GM06990 (cell line): Measurements from ENCODE around the gene LIMS1.
"Not testable (repeated sequence)": the region's sequence is repeated elsewhere in the genome, so short reads cannot be mapped to it uniquely, and the experiment has no call there.

ENCODE experiments used
- DNase-seq: peaks from one replicate; pipeline ENCODE4 v3.0.0-alpha.2; 2011; ENCODE audit not compliant: insufficient read length; ENCODE audit errors: extremely low read depth
- H3K27me3 ChIP-seq: replicated peaks from 2 replicates; pipeline ENCODE4 v1.6.0; 2011; ENCODE audit warnings: low read length; ENCODE audit not compliant: control insufficient read depth, insufficient read depth
- H3K36me3 ChIP-seq: 2 replicates; pipeline ENCODE4 v1.5.1; 2011; ENCODE audit warnings: low read length; ENCODE audit not compliant: control insufficient read depth, insufficient read depth
- H3K4me3 ChIP-seq: replicated peaks from 2 replicates; pipeline ENCODE4 v1.5.1; 2011; ENCODE audit warnings: low read depth, mild to moderate bottlenecking, control low read depth, low read length
- CTCF ChIP-seq: IDR thresholded peaks from 2 replicates; pipeline ENCODE4 v1.5.1; 2011; ENCODE audit warnings: low read length, control low read depth, mild to moderate bottlenecking, inconsistent platforms; ENCODE audit not compliant: insufficient read depth, poor library complexity, severe bottlenecking

Gene LIMS1

DNA sequence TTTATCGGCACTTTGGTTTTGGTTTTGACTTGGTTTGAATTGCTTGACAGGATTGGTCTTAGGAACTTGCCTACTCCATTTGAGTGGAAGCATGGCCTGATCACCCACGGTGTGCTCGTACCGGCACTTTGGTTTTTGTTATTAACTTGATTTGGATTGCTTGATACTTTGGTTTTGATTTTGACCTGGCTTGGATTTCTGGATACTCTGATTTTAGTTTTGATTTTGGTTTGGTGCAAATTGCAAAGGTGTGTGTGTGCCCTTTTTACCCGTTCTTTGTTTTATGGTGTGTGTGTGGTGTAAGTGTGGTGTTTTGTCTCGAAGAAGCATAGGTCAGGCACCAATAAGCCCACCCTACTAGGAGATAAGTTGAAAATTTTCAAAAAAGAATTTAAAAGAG, 9.6 kb upstream of the LIMS1 start:
- not testable (repeated sequence) for H3K4me3 ChIP-seq

DNA sequence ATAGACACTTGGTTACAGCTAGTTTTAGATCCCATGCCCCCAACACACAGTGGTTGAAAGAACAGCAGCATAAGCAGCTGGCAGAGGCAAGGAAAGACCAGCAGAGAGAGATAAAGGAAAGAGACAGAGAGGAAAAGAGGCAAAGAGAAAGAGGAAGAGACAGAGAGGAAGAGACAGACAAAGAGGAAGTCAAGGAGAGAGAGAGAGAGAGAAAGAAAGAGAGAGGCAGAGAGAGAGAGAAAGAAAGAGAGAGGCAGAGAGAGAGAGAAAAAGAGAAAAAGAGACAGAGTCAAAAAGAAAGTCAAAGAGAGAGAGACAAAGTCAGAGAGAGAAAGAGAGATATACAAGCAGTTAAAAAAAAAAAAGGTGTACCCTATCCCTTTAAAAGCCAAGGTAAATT, 9.0 kb upstream of the LIMS1 start:
- H3K36me3 ChIP-seq, H3K4me3 ChIP-seq, H3K27me3 ChIP-seq, DNase-seq: not testable (repeated sequence)

More for the DNA sequence above, 9.6 kb upstream of the LIMS1 start:
- not testable (repeated sequence) for H3K36me3 ChIP-seq, DNase-seq, H3K27me3 ChIP-seq

DNA sequence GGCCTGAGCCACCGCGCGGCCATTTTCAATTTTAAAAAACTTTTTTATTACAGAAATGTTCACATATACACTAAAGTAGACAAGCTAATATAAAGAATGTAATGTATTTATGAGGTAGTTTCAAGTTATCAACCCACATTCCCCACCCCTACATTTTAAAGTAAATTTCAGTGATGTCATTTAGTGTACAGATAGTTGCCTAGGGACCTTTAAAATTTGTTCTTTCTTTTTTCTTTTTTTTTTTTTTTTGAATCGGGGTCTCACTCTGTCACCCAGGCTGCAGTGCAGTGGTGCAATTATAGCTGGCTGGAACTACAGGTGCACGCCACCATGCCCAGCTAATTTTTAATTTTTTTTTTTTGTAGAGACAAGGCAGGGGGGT, 2.6 kb upstream of the LIMS1 start:
- TF ChIP-seq CTCF = no peak
- Histone ChIP-seq H3K36me3 (no peaks in the 10 kb centered on the region), H3K4me3 (no peak overlapping the region), H3K27me3 (no peaks in the 10 kb centered on the region)
- DNase-seq = no peak

GRCh38 chr2:108534584-108535356, 500 bp downstream of the LIMS1 start:
- TF ChIP-seq CTCF = no peak
- no peaks in the 10 kb centered on the region for H3K27me3 ChIP-seq
- H3K36me3 ChIP-seq = no peaks in the 10 kb centered on the region
- peak overlapping the region; percentile 79 for H3K4me3 ChIP-seq
- DNase-seq = peak; percentile 59

- H3K4me3 ChIP-seq = peak overlapping the region; percentile 79
- no peak for TF ChIP-seq CTCF
- no peaks in the 10 kb centered on the region for H3K36me3 ChIP-seq
- no peak for DNase-seq
- no peaks in the 10 kb centered on the region for H3K27me3 ChIP-seq
Measured at GRCh38 chr2:108535357-108535631, 1.0 kb downstream of the LIMS1 start.

DNA sequence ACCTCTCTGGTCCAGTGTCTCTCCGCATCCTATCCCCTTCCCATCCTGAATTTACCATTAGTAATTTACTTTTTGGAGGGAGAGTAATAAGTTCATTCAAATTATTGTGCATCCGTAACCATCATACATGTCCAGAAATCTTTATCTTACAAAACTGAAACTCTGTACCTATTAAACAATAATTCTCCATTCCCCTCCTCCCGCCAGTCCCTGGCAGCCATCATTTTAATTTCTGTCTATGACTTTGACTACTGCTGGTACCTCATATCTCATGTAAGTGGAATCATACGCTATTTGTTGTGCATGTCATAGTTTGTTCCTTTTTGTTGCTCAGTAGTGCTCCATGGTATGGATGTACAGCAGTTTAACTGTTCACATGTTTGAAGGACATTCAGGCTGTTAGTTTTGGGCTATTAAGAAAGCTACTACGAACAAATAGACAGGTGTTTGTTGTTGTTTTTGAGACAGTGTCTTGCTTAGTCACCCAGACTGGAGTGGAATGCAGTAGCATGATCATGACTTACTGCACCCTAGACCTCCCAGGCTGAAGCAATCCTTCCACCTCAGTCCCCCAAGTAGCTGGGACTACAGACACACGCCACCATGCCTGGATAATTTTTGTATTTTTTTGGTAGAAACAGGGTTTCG, 2.0 kb downstream of the LIMS1 start:
- H3K36me3 ChIP-seq = no peaks in the 10 kb centered on the region
- no peak for TF ChIP-seq CTCF
- H3K27me3 ChIP-seq = no peaks in the 10 kb centered on the region
- DNase-seq = no peak
- H3K4me3 ChIP-seq = no peak overlapping the region

- Histone ChIP-seq H3K27me3 (no peaks in the 10 kb centered on the region), H3K36me3 (no peaks in the 10 kb centered on the region), H3K4me3 (no peak overlapping the region)
- DNase-seq = no peak
- TF ChIP-seq CTCF = no peak
Measured at GRCh38 chr2:108536911-108537310, 2.6 kb downstream of the LIMS1 start.
